ENCODE results near the gene KCNT2.

The KCNT2 gene

DNA sequence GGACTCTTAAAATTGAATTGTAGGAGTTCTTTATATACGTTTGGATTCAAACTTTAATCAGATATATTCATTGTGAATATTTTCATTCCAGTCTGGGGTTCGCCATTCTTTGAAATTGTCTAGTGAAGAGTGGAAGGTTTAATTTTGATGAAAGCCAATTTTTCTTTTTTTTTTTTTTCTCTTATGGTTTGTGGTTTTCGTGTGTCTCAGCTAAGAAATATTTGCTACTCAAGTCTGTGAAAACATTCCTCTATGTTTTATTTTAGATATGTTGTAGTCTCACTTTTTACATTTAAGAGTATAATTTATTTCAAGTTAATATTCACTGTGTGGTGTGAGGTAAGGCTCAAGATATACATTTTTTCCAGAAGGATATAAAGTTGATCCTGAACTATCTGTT lies 220.5 kb downstream of the KCNT2 start:
- no peak for DNase-seq

DNA sequence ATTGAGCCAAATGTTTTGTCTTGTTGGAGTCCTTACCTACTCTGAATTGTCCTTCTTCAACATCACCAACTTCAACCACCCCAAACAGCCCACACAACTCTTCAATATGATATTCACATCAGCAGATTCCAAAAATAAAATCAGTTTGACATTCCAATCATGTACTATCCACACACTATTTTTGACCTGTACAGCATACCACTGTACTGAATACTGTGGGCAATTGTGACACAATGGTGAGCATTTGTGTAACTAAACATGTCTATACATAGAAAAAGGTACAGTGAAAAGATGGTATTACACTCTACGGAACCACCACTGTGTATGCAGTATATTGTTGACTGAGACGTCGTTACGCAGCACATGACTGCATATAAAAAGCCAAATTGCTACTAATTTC lies 223.1 kb downstream of the KCNT2 start:
- no peak for DNase-seq

DNA sequence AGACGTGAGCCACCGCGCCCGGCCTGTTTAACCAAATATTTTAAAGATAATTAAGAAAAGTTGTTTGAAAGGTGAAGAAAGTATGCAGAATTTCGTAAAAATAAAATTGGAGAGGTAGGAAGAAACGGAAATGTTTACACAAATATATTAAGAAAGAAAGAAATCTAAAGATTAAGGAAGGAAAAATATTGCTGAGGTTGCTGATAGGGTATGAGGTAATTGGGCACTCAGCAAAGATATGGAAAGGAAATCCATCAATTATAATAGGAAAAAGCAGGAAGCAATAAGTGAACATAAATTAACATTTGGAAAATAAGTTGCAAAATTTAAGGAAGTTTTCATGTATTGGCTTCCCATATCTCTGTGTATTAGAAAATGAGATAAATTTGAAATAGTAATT lies 225.9 kb downstream of the KCNT2 start:
- no peak for DNase-seq

DNA sequence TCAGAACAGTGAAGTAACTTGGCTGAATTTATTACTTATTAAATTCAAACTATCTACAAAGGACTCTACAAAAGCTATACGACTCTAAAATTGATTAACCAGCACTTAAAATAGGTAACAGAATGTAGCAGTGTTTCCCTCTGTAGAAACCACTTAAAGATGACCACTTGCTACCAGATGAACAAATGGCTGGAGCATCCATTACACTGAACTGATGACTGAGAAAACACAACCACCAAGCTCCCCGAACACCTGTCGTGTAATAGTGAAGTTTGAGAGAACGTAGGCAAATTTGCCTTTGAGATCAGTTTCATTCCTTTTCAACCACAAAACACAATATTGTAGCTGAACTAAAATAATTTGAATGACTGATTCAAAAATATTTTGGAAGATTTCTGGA lies 226.7 kb downstream of the KCNT2 start:
- peak; percentile 1 for DNase-seq

DNA sequence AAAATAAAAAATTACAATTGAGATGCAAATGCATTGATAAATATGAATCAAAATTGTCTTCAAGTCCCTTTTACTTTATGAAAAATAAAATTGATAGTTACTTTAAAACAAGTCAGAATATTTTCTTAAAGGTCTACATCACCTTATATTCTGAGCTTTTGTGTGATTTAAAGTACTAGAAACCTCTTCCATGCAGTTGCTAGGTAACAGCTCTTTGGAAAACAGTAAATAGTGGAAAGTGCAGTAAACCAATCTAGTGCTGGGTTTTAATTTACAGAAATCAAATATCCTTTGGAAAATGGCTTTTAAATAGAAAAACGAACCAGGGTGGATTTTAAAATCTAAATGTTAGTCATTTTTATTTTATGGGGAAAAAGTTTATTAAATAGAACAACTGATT lies 227.9 kb downstream of the KCNT2 start:
- no peak for DNase-seq

DNA sequence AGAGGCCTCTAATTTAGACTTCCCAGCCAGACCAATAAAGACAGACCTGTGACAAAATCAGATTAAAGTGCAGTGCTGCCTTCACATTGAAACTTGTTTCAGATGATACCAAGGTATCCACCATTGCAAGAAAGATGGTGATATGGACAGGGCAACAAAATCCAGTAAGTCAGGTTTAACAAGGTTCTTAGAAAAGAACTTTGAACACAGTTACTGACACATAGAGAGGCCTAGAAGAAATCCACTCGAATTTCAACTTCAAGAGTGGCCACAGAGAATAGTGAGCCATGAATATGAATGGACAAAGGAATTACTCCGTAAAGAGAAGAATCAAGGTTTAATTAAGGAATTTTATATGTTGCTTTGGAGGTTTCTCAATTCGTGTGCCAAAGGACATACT lies 230.4 kb downstream of the KCNT2 start:
- DNase-seq: no peak

DNA sequence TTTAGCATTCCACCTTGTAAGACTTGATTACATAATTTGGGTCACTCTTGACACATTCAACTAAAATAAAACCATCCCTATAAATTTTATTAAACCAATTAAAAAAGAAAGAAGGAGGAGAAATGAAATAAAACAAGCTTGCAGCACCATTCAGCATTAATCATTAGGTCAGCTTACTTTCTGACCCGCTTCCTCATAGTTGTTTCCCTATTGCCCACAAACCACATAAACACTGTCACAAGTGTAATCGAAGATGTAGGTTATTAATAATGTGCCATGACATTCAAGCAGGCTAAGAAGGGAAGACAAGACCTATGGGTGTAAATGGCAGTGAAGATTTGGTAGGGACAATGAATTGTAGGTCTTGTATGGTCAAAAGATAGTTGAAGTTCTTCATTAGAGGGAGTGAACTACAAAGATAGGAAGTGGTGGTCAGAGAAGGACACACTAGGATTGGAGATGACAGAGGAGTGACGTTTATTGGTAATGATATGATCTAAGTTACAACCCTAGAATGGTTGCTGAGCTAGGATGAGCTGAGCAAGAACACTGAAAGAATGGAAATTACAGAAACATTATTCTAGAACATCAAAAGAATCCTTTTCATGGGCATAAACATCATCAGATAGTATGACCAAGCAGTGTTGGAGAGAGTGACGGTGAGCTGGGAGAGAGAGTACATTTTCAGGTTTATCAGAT lies 231.5 kb downstream of the KCNT2 start:
- DNase-seq: no peak

DNA sequence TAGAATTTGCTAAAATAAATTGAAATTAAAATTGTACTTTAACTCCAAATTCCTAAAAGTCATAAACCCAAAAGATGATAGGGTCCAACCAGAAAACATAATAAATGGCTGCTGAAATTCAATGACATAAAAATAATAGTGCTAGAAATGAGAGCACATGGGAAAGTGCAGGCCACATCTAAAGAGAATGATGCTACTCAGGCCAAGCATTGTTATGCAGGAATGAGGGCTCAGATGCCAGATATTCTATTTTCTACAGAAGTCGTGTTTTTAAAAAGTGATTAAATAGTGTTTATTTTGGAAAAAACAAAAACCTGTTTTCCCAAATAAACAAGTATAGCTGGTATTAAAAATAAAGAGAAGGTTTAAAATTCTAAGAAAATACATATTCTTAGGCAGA lies 234.4 kb downstream of the KCNT2 start:
- no peak for DNase-seq

DNA sequence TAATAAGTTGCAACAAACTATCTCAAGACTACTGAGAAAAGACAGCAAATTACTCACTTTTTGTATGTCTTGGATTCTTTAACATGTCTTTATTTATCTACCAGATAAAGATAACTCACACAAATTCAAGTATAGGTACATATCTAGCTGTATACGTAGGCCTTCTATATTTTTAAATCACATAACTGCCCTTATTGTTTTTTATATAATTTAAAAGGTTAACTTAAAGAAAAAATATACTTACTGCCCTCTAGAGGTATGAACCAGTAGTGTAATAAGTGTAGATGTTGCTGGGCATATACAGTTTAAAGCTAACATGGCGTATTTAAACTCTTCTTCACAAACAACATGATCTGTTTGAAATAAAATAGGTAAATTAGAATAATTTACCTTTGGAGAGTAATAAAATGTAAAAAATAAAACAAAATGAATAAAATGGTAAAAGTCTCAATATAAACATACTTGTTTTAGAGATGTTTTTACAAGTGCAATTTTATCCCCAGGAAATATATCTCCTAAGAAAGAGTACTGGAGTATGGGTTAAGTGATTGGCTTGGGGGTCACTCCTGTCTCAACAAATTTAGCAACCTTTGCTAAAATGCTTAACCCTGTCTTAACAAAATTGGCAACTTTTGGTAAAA lies 235.2 kb downstream of the KCNT2 start:
- DNase-seq: no peak

DNA sequence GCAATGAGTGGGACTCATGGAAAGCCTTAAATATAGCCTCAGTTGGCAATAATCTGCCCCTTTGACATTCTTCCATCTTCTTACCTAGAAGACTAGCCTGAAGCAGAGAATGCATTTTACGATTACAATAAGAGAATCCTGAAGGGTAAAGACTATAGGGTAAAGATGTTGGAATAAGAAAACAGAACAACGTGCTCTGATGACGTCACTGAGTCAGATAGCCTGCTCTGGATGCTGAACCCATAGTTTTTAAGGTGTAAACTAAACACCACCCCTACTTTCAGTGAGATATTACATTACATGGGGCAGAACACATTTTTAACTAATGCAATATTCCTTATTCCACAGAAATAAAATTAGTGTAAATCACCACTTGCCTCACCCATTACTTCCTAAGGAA lies 240.4 kb downstream of the KCNT2 start:
- no peak for DNase-seq

DNA sequence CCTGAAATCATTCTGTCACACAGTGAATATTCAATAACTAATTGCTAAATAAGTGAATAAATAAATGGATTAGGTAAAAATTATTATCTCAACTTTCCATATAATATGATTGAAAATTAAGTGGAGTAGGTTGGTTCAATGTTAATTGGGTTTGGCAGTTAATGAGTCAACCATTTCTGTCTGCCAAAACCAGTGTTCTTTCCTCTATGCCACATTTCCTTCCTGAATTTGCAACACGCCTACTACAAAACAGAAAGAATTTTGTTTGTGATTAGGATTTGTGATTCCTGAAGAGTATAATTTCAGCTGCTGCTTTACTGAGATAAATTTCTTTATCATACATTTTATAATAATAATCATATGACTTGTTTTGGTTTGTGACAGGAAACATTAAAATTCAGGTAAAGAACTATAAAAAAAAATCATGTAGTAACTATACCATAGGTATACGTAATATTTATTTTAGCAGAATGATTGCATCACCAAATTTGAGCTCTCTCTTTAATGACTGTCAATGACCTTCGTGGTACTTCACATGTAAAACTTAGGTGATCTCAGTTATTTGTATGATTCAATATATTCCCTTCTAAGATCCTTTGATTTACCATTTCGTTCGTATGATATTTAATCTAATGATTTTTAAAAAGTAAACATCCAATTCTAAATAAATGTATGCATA lies 241.3 kb downstream of the KCNT2 start:
- no peak for DNase-seq

DNA sequence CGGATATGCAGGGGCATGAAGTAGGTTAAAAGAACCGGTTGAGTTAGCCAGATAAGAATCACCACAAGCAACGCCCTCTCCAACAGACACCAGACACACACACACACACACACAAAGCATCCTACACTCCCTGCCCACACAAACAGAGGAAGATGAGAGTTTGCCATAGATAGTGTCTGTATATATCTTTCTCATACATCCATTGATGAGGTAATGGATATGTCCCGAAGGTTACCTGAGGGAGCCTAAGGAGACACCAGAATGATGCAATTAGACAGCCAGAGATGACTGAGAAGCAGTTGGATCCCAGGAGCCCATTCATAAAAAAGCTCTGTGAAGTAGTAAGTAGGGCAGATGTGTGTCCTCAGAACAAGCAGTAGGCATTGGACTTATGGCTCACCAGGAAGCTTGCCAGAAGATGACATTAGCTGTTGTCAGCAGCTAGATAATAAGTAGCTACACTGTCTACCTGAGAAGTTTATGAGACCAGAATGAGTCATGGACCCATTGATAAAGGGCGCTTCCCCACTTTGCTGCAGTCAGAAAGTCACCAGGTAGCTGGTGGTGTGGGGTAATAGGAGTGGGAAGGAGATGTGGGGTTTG lies 247.0 kb downstream of the KCNT2 start:
- no peak for DNase-seq

DNA sequence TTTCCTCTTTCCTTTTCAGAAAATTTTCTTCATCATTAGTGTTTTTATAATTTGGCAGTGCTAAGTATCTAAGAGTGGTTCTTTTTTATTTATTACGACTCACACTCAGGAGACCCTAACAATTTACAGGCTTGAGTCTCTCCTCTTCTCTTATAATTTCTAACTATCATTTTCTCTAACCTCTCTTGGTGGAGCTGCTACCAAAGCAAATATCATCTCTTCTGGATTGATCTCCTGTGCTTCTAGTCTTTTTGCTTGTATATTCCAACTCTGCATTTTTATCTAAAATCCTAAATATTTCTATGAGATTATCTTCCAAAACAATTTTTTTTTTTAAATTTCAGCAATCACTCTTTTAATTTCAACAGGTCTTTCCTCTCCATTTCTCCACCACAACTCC lies 250.3 kb downstream of the KCNT2 start:
- DNase-seq: no peak

DNA sequence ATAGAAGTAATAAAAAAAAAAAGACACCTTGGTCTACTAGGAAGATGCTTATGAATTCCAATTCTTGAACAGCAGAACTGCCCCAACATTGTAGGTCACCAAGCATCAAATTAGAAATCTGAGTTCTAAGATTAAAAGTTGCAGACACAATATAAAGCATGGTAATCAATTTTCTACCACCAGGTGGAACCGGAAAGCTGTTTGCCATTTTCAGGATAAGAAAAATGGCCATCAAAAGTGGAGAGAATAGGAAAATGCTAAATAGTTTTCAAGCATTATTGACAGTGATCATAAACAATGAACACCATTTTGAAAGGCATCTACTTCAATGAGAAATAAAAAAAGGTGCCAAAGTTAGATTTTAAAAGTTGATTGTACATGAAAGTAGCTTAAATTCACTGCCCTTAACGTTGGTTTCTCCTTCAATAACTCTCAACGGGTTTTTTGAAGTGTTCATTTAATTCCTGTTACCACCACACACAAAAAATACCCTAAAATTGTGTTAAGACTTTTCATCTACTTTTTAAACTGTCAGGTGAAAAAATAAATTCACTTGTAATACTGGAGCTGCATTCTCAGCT lies 252.9 kb downstream of the KCNT2 start:
- DNase-seq: no peak

DNA sequence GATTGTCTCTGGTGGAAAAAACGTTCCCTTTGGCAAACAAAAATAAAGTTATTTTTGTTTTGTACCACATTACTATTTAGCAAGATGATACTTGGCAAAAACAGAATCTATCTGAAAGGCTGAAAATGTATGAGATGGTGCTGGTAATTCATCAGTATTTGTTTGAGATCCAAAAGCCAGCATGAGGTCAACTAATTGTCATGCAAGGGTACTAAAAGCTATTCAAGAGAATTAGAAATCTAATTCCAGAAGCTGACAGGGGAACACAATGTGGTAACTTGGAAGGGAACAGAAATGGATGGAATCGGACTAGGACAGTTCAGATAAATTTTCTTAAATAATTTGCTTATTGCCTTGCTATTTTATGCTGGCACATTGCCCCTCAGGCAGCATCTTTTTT lies 263.8 kb downstream of the KCNT2 start:
- no peak for DNase-seq

DNA sequence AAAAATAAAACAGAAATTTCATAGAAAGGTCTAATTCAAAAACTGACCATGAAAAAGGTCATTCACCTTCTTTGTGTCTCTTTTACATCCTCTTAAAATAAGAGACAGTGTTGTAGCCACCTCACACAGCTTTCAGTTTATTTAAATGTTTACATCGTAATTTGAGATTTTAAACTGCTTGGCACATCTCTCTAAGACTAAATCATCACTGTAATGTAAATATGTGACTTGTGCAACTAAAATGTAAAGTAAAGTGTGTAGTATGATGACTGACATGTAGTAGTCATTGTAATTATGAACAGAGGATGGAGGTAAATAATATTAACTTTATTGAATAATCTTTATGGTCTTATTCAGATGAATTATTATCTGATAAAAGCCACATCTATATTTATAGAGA lies 283.9 kb downstream of the KCNT2 start:
- DNase-seq: no peak

DNA sequence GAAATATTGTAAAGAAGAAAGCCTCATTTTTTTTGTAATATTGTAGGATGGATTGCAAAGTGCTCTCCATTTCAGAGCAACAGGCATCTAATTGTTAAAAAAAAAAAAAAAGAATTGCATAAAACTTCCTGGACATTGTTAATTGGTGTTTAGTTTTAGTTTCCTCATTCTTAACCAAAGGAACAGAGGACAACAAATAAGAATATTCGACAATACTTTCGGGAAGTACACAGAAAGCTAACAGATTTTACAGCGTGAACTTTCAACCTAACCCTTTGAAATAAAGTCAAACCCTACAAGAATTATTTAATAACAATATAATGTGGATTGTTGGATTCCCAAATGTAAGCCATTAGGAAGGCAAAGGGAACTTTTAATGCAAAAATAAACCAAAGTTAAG lies 284.4 kb downstream of the KCNT2 start:
- DNase-seq: no peak

DNA sequence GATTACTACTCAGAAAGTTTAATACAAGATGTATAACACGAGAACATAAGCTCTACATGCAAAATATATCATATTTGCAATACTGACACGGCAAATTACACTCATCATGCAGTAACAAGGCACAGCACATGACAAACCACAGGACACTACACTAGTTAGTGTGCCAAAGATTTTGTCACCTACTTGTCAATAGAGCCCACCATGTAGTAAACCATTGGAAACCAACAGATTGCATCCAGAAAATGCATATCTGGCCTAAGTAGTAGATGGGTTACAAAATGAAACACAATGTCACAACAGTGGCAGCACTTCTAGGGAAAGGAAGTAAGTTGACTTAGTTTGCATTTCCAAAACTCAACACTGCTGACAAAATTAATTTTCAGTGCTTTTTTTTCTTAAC lies 288.9 kb downstream of the KCNT2 start:
- DNase-seq: no peak

DNA sequence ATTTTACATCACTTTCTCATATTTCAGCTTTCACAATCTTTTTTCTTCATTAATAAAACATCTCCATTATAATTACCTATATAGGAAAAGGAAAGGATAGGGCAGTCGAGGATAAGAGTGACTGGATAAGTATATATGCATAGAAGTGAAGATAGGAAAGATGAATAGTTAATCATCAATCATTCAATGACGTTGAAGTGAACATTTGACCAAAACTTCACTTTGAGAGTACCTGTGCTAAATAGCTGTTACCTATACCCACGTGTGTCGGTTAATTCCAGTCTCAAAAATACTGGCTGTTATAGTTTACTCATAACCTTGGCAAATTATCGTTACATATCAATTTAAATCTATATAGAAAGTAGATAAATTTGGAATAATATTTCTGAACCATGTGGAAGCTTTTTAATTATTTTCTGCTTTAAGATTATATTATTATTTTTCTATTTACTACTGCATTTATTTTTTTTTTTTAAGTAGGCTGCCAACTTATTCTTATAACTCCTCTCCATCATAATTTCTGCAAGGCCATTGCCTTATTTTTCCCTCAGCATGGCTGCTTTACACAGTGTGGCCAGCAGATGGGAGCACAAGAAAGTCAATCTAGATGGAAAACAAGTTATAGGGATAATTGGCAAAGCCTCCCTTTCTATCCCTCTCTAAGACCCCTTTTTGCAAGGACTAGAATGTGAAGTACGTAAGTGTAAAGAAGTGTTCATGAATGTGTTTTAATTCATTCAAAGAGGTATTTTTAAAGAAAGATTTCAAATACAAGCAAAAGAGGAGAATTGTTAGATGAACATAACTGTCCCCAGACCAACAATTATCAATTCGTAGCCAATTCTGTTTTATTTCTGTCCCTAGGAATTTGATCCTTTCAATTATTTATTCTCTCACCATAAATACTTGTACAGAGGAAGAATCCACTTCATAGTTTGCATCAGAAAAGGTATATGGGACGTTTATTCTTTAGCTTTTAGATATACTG lies 290.4 kb downstream of the KCNT2 start:
- DNase-seq: no peak

DNA sequence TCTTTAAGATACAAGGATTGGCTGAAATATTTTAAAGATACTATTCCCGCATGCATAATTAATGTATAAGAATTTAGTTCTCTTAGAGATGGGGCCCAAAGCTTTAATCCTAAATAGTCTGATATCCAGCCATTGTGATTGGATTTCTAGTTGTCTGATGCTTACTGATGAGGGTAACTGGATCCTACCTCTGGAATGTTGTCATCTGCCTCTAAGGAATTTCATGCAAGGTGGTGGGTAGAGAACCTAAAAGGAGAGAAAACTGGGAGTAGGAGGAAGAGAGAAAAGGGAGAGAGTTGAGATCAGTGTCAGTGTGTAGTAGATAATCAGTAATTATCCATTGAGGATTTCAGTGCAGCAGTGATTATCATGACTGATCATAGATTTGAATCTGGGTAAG lies 295.5 kb downstream of the KCNT2 start:
- no peak for DNase-seq

DNA sequence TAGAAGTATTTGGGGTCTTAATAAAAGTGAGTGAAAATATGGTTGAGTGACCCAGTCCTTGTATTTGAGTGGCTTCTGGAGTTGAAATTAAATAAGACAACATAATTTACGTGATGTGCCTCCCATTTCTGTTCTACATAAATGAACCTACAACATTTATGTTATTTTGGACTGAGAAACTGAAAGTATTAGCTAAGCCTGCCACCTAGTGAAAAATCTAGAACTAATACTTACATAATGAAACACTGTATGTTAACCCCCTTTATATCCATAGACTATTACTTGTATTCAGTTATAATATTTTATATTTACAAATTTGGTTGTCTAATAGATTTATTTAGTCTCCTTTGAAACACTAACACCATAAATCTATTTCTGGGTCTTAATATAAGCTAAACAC lies 298.9 kb downstream of the KCNT2 start:
- DNase-seq: no peak

DNA sequence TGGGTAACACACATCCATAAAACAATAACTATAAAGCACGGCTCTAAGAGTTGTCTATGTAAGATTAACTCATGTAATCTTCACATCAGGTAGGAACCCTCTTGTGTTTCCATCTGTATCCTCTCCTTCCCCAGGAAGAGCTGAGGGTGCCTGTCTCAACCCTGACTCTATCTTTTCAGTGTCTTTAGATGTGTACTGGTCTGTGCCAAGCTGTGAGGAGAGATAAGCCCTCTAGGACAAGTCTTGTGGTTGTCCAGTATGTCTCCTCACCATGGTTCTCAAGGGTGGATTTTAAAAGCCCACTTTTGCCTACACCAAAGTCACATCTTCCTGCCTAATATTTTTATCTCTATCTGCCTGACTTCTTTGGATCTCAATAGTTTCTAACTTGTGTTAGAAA lies 300.1 kb downstream of the KCNT2 start:
- DNase-seq: no peak

DNA sequence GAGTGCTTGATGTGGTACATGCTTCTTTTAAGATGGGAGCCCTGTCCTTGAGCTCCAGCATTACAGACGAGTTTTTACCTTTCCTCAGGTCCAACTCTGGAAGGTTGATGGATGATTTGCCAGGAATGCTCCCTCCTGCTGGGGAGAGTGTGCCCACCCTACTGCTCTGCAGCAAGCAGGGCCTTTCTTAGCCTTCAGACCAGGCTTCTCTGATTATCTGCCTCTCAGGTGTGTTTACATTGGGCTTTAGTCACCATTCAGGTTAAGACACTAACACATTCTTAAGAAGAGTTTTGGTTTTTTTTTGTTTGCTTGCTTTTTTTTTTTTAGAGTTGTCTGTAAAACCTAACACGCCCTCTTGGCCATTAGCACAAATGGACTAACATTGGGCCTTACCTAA lies 301.8 kb downstream of the KCNT2 start:
- no peak for DNase-seq
